B cell (primary cell): ENCODE results near the gene CCDC97. TPM values are rescaled to one million over a fixed set of nuclear protein-coding genes. Genes with fewer than 3 reads are reported as not detected.

Source experiments
- ATAC-seq: fragments of 200-7000 bp; cut with Tn5 transposase; one replicate; pipeline ENCODE4 v1.10.0; 2021; ENCODE audit warnings: low read depth, mild to moderate bottlenecking, moderate number of reproducible peaks, moderate library complexity
- CTCF ChIA-PET: fragments of 350-600 bp; sonication (Branson Sonifier 250); formaldehyde crosslinking; loops from one replicate; lab custom pipeline; 2021; ENCODE audit warnings: antibody characterized with exemption, inconsistent platforms; lab: Charles Lee
- POLR2A ChIA-PET: fragments of 350-600 bp; sonication (Branson Sonifier 250); formaldehyde crosslinking; loops from one replicate; lab custom pipeline; 2021; ENCODE audit warnings: antibody characterized with exemption; lab: Charles Lee
- DNase-seq: peaks from one replicate; pipeline ENCODE4 v3.0.0; 2013
- H2AFZ ChIP-seq: 2 replicates; pipeline ENCODE4 v1.6.1; 2012; ENCODE audit warnings: mild to moderate bottlenecking, low read depth, low read length; ENCODE audit not compliant: insufficient read depth, poor library complexity, severe bottlenecking
- H3K27ac ChIP-seq, 2 donors: 1 replicate in 1 of 2; 2 replicates in 1 of 2; pipeline ENCODE4 v1.5.1; 2012 to 2013; ENCODE audit warnings: low read length in 2 of 2, mild to moderate bottlenecking in 2 of 2, moderate library complexity in 1 of 2
- H3K27me3 ChIP-seq, 4 experiments: fragments of 200-600 bp in 1 of 4; sonication (generic) in 1 of 4; replicated peaks in 1 of 4; 1 replicate in 2 of 4; 2 replicates in 2 of 4; pipeline versions ENCODE4 v1.6.1 to v1.7.0; 2013 to 2016; ENCODE audit warnings: low read length in 3 of 4, mild to moderate bottlenecking in 2 of 4, mixed read lengths in 1 of 4, moderate library complexity in 1 of 4; ENCODE audit not compliant: insufficient read depth in 4 of 4, control insufficient read depth in 3 of 4; ENCODE audit errors: control extremely low read depth in 1 of 4
- H3K36me3 ChIP-seq, 2 experiments: replicated peaks in 1 of 2; 1 replicate in 1 of 2; 2 replicates in 1 of 2; pipeline versions ENCODE4 v1.6.1 to v1.7.1; 2013; ENCODE audit warnings: low read length in 1 of 2; ENCODE audit not compliant: insufficient read depth in 2 of 2, control insufficient read depth in 1 of 2; ENCODE audit errors: control extremely low read depth in 1 of 2, extremely low read depth in 1 of 2
- H3K4me1 ChIP-seq, 2 donors: fragments of 200-600 bp in 1 of 2; sonication (generic) in 1 of 2; 1 replicate in 1 of 2; 2 replicates in 1 of 2; pipeline versions ENCODE4 v1.5.1 to v1.6.1; 2013 to 2017; ENCODE audit warnings: low read length in 2 of 2; ENCODE audit not compliant: control insufficient read depth in 2 of 2, insufficient read depth in 2 of 2
- H3K4me2 ChIP-seq: replicated peaks from 2 replicates; pipeline ENCODE3; 2012; ENCODE audit warnings: mild to moderate bottlenecking, low read depth, low read length; ENCODE audit not compliant: poor library complexity, severe bottlenecking
- H3K4me3 ChIP-seq, 5 experiments: fragments of 200-600 bp in 1 of 5; sonication (generic) in 1 of 5; 1 replicate in 3 of 5; 2 replicates in 2 of 5; pipeline versions ENCODE4 v1.5.1 to v1.7.0; 2011 to 2016; ENCODE audit warnings: low read length in 4 of 5, mild to moderate bottlenecking in 4 of 5, low read depth in 2 of 5, control low read depth in 1 of 5, moderate library complexity in 1 of 5; ENCODE audit not compliant: insufficient read depth in 1 of 5; ENCODE audit errors: control extremely low read depth in 1 of 5, extremely low read depth in 1 of 5
- H3K79me2 ChIP-seq: fragments of 200-600 bp; sonication (generic); one replicate; pipeline ENCODE4 v1.6.0; 2016; ENCODE audit warnings: low read length; ENCODE audit not compliant: control insufficient read depth, insufficient read depth
- H3K9ac ChIP-seq: fragments of 200-600 bp; sonication (generic); 2 replicates; pipeline ENCODE4 v1.6.1; 2017; ENCODE audit warnings: mild to moderate bottlenecking, low read length, moderate library complexity
- H3K9me3 ChIP-seq, 3 donors: one replicate each; pipeline versions ENCODE4 v1.6.1 to v1.7.1; 2013; ENCODE audit warnings: low read length in 2 of 3; ENCODE audit not compliant: control insufficient read depth in 2 of 3, insufficient read depth in 1 of 3; ENCODE audit errors: control extremely low read depth in 1 of 3
- H4K20me1 ChIP-seq: 2 replicates; pipeline ENCODE4 v1.6.0; 2012; ENCODE audit warnings: mild to moderate bottlenecking, low read length; ENCODE audit not compliant: insufficient read depth, control insufficient read depth, poor library complexity, severe bottlenecking
- H3K27ac Mint-ChIP-seq: one replicate; pipeline ENCODE4 v1.8.0; 2021; ENCODE audit warnings: mixed read lengths
- H3K27me3 Mint-ChIP-seq: one replicate; pipeline ENCODE4 v1.8.0; 2021; ENCODE audit warnings: mixed read lengths
- H3K4me1 Mint-ChIP-seq: one replicate; pipeline ENCODE4 v1.8.0; 2021; ENCODE audit warnings: mixed read lengths
- H3K4me3 Mint-ChIP-seq: one replicate; pipeline ENCODE4 v1.8.0; 2021; ENCODE audit warnings: mixed read lengths
- H3K9me3 Mint-ChIP-seq: one replicate; pipeline ENCODE4 v1.8.0; 2022; ENCODE audit warnings: mixed read lengths; ENCODE audit not compliant: insufficient read depth
- CTCF ChIP-seq: fragments of 200-600 bp; IDR thresholded peaks from one replicate; pipeline ENCODE4 v1.8.0; 2022; ENCODE audit warnings: antibody characterized with exemption, mild to moderate bottlenecking
- EZH2 ChIP-seq: IDR thresholded peaks from 2 replicates; pipeline ENCODE4 v1.6.1; 2012; ENCODE audit warnings: borderline replicate concordance, low read depth, mild to moderate bottlenecking, moderate library complexity, low read length; ENCODE audit not compliant: insufficient read depth, poor library complexity, severe bottlenecking
- WGBS: methylation state at CpG from one replicate; pipeline ENCODE4 v1.1.5; 2013; ENCODE audit warnings: missing lambda C conversion rate; ENCODE audit not compliant: insufficient coverage; 5-methylcytosine and 5-hydroxymethylcytosine counted together
- intact Hi-C: fragments of 100-400 bp; cut with micrococcal nuclease; formaldehyde crosslinking; loops from one replicate; pipeline ENCODE4 v1.10.0; 2022
- polyA plus RNA-seq: library from polyadenylated mRNA; depleted of rRNA; stranded (reverse); fragments of >200 nt; gene quantifications from 2 replicates; pipeline ENCODE4 v1.2.3, GENCODE V29; 2012
- total RNA-seq, 2 donors: library from RNA; stranded (reverse); fragments of 120-200 nt in 1 of 2; gene quantifications; 1 replicate in 1 of 2; 2 replicates in 1 of 2; pipeline versions ENCODE4 v1.2.3 to v1.2.4, GENCODE V29; 2013 to 2022

CCDC97 gene
- total and polyA plus RNA-seq, 2 donors (not counting 1 experiment from before 2014, with no cell fraction given), result 16.3 to 68.3 TPM

- H3K4me1 Mint-ChIP-seq, result peaks cover 36% of the 10 kb centered on the region
- CTCF ChIA-PET, result interaction anchor here (0.6 to 7.9 kb wide), 18 partner anchors 14 to 486 kb away, joined by 3 to 67 read pairs (median 7); partner anchors contain the start of genes B9D2, CCDC97 and RAB4B
- intact Hi-C loops, result loop anchor here (1.0 to 10.0 kb wide), 12 partner anchors 45 to 1921 kb away; partner anchors contain the start of genes ACTMAP, AKT2, BLVRB and CD79A
Measured at GRCh38 chr19:41263042-41263849, 46.7 kb upstream of the CCDC97 start.

More at GRCh38 chr19:41263042-41263849, 46.7 kb upstream of the CCDC97 start:
- peak overlapping the region; percentile 89 for H3K9ac ChIP-seq
- ATAC-seq (peak; percentile 12), DNase-seq (peak; percentile 95)
- H4K20me1 ChIP-seq, result peaks cover 25% of the 10 kb centered on the region
- H3K4me3 Mint-ChIP-seq, result peak overlapping the region; percentile 98
- POLR2A ChIA-PET, result interaction anchor here (0.6 to 3.7 kb wide), 27 partner anchors 34 to 1006 kb away, joined by 3 to 46 read pairs (median 6); partner anchors contain the start of genes B9D2, CCDC97, CIC and EGLN2
- H3K27ac Mint-ChIP-seq, result peak overlapping the region; percentile 100
- under 1% methylated on average over 44 of the region's 46 CpGs for WGBS
- H3K27me3 Mint-ChIP-seq, result no peaks in the 10 kb centered on the region
- peaks cover 0 to 15% of the 10 kb centered on the region in 2 experiments for H3K36me3 ChIP-seq
- H3K9me3 Mint-ChIP-seq, result peaks cover 2% of the 10 kb centered on the region
- peaks cover 0 to 6% (median 0%) of the 10 kb centered on the region in 3 donors for H3K9me3 ChIP-seq
- H3K27ac ChIP-seq, result peak overlapping the region; percentile 94 to 99
- H3K4me1 ChIP-seq, result peaks cover 24 to 38% of the 10 kb centered on the region in 2 donors
- H3K4me2 ChIP-seq, result peak overlapping the region; percentile 80
- H2AFZ ChIP-seq, result peak overlapping the region; percentile 79
- no peaks in the 10 kb centered on the region for H3K27me3 ChIP-seq
- TF ChIP-seq CTCF (no peak), EZH2 (no peak)
- peak overlapping the region; percentile 60 to 93 (median 82) for H3K4me3 ChIP-seq
- peaks cover 41% of the 10 kb centered on the region for H3K79me2 ChIP-seq
